Measurements from ENCODE around the gene METAP2. TPM values are rescaled to one million over a fixed set of nuclear protein-coding genes. Genes with fewer than 3 reads are reported as not detected.

The METAP2 gene
- total RNA-seq, 1 donor = 92.1 TPM

DNA sequence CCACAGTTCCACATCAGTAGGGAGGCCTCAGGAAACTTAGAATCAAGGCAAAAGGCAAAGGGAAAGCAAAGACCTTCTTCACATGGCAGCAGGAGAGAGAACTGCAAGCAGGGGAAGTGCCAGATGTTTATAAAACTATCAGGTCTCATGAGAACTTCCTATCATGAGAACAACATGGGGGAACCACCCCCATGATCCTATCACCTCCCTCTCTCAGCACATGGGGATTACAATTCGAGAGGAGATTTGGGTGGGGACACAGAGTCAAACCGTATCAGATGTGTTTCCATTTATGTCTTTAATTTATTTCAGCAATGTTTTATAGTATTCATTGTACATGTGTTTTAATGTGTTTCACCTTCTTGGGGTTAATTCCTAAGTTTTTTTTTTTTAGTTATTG is 25.8 kb downstream of the METAP2 start:
- DNase-seq (ENCODE audit: low read depth) = no peak
- no peak overlapping the region for H3K4me3 ChIP-seq (ENCODE audit: low read depth, low read length)
- TF ChIP-seq, protein P1, sequence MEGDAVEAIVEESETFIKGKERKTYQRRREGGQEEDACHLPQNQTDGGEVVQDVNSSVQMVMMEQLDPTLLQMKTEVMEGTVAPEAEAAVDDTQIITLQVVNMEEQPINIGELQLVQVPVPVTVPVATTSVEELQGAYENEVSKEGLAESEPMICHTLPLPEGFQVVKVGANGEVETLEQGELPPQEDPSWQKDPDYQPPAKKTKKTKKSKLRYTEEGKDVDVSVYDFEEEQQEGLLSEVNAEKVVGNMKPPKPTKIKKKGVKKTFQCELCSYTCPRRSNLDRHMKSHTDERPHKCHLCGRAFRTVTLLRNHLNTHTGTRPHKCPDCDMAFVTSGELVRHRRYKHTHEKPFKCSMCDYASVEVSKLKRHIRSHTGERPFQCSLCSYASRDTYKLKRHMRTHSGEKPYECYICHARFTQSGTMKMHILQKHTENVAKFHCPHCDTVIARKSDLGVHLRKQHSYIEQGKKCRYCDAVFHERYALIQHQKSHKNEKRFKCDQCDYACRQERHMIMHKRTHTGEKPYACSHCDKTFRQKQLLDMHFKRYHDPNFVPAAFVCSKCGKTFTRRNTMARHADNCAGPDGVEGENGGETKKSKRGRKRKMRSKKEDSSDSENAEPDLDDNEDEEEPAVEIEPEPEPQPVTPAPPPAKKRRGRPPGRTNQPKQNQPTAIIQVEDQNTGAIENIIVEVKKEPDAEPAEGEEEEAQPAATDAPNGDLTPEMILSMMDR (IDR thresholded peaks at IDR 0.05; ENCODE audit: insufficient read depth, low read length) = no peak

- no peak for DNase-seq (ENCODE audit: low read depth)
- no peak overlapping the region for H3K4me3 ChIP-seq (ENCODE audit: low read depth, low read length)
- TF ChIP-seq, protein P1 (IDR thresholded peaks at IDR 0.05; ENCODE audit: insufficient read depth, low read length) = no peak
Measured at GRCh38 chr12:95504140-95504539, 30.2 kb downstream of the METAP2 start.

GRCh38 chr12:95505039-95505438 is 31.1 kb downstream of the METAP2 start:
- DNase-seq (ENCODE audit: low read depth) = no peak
- TF ChIP-seq, protein P1 (IDR thresholded peaks at IDR 0.05; ENCODE audit: insufficient read depth, low read length) = no peak
- no peak overlapping the region for H3K4me3 ChIP-seq (ENCODE audit: low read depth, low read length)

- no peak overlapping the region for H3K4me3 ChIP-seq (ENCODE audit: low read depth, low read length)
- DNase-seq (ENCODE audit: low read depth) = peak; percentile 23
- TF ChIP-seq, protein P1 (IDR thresholded peaks at IDR 0.05; ENCODE audit: insufficient read depth, low read length) = no peak
Measured at GRCh38 chr12:95506707-95507523, 33.0 kb downstream of the METAP2 start.

DNA sequence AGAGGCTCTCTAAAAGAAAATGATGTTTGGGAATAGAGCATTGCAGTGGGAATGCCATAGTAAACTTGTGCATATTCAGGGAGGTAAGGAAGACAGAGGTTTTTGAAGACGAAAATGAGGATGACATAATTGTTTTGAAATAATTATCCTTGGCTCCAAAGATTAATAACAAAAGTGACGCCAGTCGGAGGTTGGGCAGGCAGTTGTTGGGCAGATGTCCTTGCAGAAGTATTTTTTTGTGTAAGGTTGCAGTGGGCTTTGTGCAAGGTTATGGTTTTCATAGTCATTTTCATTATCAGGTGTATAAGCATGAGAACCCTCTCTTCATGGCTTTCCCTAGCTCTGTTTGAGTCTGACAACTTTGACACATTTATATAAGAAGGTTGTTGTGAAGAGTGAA is 35.3 kb downstream of the METAP2 start:
- H3K4me3 ChIP-seq (ENCODE audit: low read depth, low read length) = no peak overlapping the region
- TF ChIP-seq, protein P1 (IDR thresholded peaks at IDR 0.05; ENCODE audit: insufficient read depth, low read length) = no peak
- no peak for DNase-seq (ENCODE audit: low read depth)

DNA sequence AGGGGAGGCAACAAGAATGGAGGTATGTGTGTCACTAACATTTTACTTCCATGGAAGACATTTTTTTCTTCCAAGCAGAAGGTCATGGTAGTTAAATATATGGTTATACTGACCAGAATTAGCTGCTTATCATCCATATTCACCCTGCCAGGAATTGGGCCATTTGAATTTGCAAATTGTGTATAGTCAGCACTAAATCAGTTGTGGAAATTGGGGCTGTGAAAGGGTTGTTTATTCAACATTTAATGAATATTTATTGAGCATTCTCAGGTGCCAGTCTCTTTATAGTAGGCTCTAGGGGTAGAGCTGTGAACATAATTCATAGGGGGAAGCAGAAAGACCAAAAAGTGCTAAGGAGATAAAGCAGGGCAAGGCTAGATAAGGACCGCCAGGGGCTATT is 38.0 kb downstream of the METAP2 start:
- DNase-seq (ENCODE audit: low read depth) = no peak
- no peak overlapping the region for H3K4me3 ChIP-seq (ENCODE audit: low read depth, low read length)
- TF ChIP-seq, protein P1 (IDR thresholded peaks at IDR 0.05; ENCODE audit: insufficient read depth, low read length) = no peak
